Cardiac muscle cell (in vitro differentiated cells and primary cell): Measurements from ENCODE around the gene GABBR2. TPM values are rescaled to one million over a fixed set of nuclear protein-coding genes. Genes with fewer than 3 reads are reported as not detected.

Experiments used
- DNase-seq, 2 donors: peaks; one replicate each; pipeline versions ENCODE4 v3.0.0 to v3.0.0-alpha.2; 2010 to 2017; ENCODE audit warnings: low read depth in 1 of 2, low spot score in 1 of 2
- H3K27ac ChIP-seq: fragments of 200-600 bp; sonication (generic); 2 replicates; pipeline ENCODE4 v1.5.1; 2016
- H3K27me3 ChIP-seq: fragments of 200-600 bp; sonication (generic); 2 replicates; pipeline ENCODE4 v1.6.0; 2016; ENCODE audit warnings: control low read depth
- H3K36me3 ChIP-seq: fragments of 200-600 bp; sonication (generic); 2 replicates; pipeline ENCODE4 v1.5.1; 2016; ENCODE audit warnings: control low read depth
- H3K4me1 ChIP-seq: fragments of 200-600 bp; sonication (generic); 2 replicates; pipeline ENCODE4 v1.8.1; 2017; ENCODE audit warnings: low read depth, mild to moderate bottlenecking, mixed run types
- H3K4me3 ChIP-seq: fragments of 200-600 bp; sonication (generic); 2 replicates; pipeline ENCODE4 v1.5.1; 2016; ENCODE audit warnings: mild to moderate bottlenecking
- H3K9me3 ChIP-seq: fragments of 200-600 bp; sonication (generic); 2 replicates; pipeline ENCODE4 v1.5.1; 2017; ENCODE audit warnings: low read depth, mild to moderate bottlenecking, control low read depth
- CTCF ChIP-seq: IDR thresholded peaks from 2 replicates; pipeline ENCODE4 v1.5.1; 2012; ENCODE audit warnings: low read depth, mild to moderate bottlenecking, low read length
- polyA plus RNA-seq: library from polyadenylated mRNA; unstranded; fragments of >200 nt; fragmentation: Nextera tagmentation; extraction: Ambion mirVana; gene quantifications from 2 replicates; pipeline ENCODE4 v1.2.1, GENCODE V29; 2016
- total RNA-seq: library from RNA; depleted of rRNA; stranded (reverse); fragments of >200 nt; gene quantifications from 2 replicates; pipeline ENCODE4 v1.2.3, GENCODE V29; 2016

Gene GABBR2
- total and polyA plus RNA-seq, 2 experiments from 2014 or later: 0.06 TPM; not detected in 1

GRCh38 chr9:98438666-98439065, 270.1 kb downstream of the GABBR2 start:
- no peaks in the 10 kb centered on the region for H3K36me3 ChIP-seq
- H3K4me1 ChIP-seq: no peaks in the 10 kb centered on the region
- no peak for TF ChIP-seq CTCF
- H3K9me3 ChIP-seq: no peaks in the 10 kb centered on the region
- H3K27ac ChIP-seq: no peak overlapping the region
- DNase-seq: peak in 1 of 2 donors; percentile 9
- no peak overlapping the region for H3K4me3 ChIP-seq
- no peaks in the 10 kb centered on the region for H3K27me3 ChIP-seq

GRCh38 chr9:98437458-98438034, 271.2 kb downstream of the GABBR2 start:
- H3K27ac ChIP-seq: no peak overlapping the region
- no peak for TF ChIP-seq CTCF
- no peaks in the 10 kb centered on the region for H3K4me1 ChIP-seq
- H3K9me3 ChIP-seq: no peaks in the 10 kb centered on the region
- H3K4me3 ChIP-seq: no peak overlapping the region
- DNase-seq: no peak
- H3K36me3 ChIP-seq: no peaks in the 10 kb centered on the region
- no peaks in the 10 kb centered on the region for H3K27me3 ChIP-seq

- no peak for DNase-seq
- H3K4me3 ChIP-seq: no peak overlapping the region
- no peaks in the 10 kb centered on the region for H3K36me3 ChIP-seq
- H3K27ac ChIP-seq: no peak overlapping the region
- no peaks in the 10 kb centered on the region for H3K4me1 ChIP-seq
- TF ChIP-seq CTCF: no peak
- H3K27me3 ChIP-seq: no peaks in the 10 kb centered on the region
- no peaks in the 10 kb centered on the region for H3K9me3 ChIP-seq
These were observed 275.8 kb downstream of the GABBR2 start for GRCh38 chr9:98432960-98433359.

- no peaks in the 10 kb centered on the region for H3K27me3 ChIP-seq
- H3K9me3 ChIP-seq: no peaks in the 10 kb centered on the region
- H3K4me1 ChIP-seq: no peaks in the 10 kb centered on the region
- TF ChIP-seq CTCF: no peak
- H3K27ac ChIP-seq: no peak overlapping the region
- no peak overlapping the region for H3K4me3 ChIP-seq
- H3K36me3 ChIP-seq: no peaks in the 10 kb centered on the region
- DNase-seq: no peak
These were observed 276.6 kb downstream of the GABBR2 start for GRCh38 chr9:98432134-98432533.

- H3K27ac ChIP-seq: no peak overlapping the region
- H3K27me3 ChIP-seq: no peaks in the 10 kb centered on the region
- H3K9me3 ChIP-seq: no peaks in the 10 kb centered on the region
- DNase-seq: peak; percentile 4 to 35
- no peak overlapping the region for H3K4me3 ChIP-seq
- no peaks in the 10 kb centered on the region for H3K36me3 ChIP-seq
- no peaks in the 10 kb centered on the region for H3K4me1 ChIP-seq
- no peak for TF ChIP-seq CTCF
These were observed 278.0 kb downstream of the GABBR2 start for GRCh38 chr9:98430535-98431292.
